ENCODE measurements around the gene ABHD14A. TPM values are rescaled to one million over a fixed set of nuclear protein-coding genes. Genes with fewer than 3 reads are reported as not detected.

ABHD14A gene
- total and polyA plus RNA-seq, 2 of the 13 experiments (the other 11 are each of a cell fraction or from before 2014, with no cell fraction given) = 29.5 to 46.9 TPM

DNA sequence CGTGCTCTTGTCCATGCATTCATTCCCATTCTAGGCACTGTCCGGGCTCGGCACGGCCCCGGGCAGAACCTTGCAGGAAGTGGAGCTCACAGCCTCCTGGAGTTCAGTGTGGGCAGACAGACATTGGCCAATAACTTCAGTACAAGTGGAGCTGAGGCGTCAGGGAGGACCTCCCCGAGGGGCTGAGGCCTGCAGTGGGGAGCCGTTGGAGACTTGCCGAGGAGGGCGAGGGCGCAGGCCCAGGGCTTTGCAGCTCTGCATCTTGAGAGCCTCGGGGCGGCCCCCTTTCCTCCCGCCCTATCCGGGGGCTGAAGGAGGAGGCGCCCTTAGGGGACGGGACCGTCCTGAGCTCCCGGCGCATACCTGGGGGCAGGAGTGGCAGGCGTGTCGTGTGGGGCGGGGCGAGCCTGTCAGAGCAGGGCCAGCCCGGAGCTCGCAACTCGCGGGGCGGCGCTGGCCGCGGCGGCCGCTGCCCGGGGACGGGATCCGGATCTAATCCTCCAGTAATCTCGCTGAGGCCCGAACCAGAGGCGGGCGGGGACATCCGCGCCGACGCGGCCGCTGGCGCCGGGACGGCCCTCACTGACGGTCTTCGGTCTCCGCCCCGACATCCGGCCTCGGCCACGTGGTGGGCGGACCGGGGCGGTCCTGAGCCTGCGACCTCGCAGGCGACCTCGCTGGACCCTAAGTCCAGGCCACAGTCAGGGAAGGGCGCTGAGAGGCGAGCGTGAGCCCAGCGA lies 8.1 kb downstream of the ABHD14A start, which contains the start of gene ACY1 (continued):
- TF ChIP-seq SAP130 (CRISPR knock-in tag; IDR thresholded peaks at IDR 0.05; ENCODE audit: low read depth) (peak; percentile 95), RCOR2 (CRISPR knock-in tag; IDR thresholded peaks at IDR 0.05) (0 out of 2 replicates have a peak, but pooled peaks have one; percentile 52), PAX8 (CRISPR knock-in tag; IDR thresholded peaks at IDR 0.05; ENCODE audit: borderline replicate concordance) (peak; percentile 88; the same call in 1 of the 2 replicates), PHF20 (CRISPR knock-in tag; IDR thresholded peaks at IDR 0.05) (peak; percentile 45; the same call in 1 of the 2 replicates), ZNF317 (CRISPR knock-in tag; IDR thresholded peaks at IDR 0.05) (no peak; the same call in 1 of the 2 replicates), ZFX (CRISPR knock-in tag; IDR thresholded peaks at IDR 0.05; ENCODE audit: low read depth) (peak; percentile 90), ZNF468 (CRISPR knock-in tag; IDR thresholded peaks at IDR 0.05) (no peak), GZF1 (CRISPR knock-in tag; IDR thresholded peaks at IDR 0.05) (0 out of 2 replicates have a peak, but pooled peaks have one; percentile 21), POLR2AphosphoS5 (IDR thresholded peaks at IDR 0.05; ENCODE audit: low read depth, low read length) (peak; percentile 98), ZNF569 (CRISPR knock-in tag; IDR thresholded peaks at IDR 0.05; ENCODE audit: borderline replicate concordance) (0 out of 2 replicates have a peak, but pooled peaks have one; percentile 57), HMG20A (CRISPR knock-in tag; IDR thresholded peaks at IDR 0.05; ENCODE audit: borderline replicate concordance) (peak; percentile 58; the same call in 1 of the 2 replicates), NCOR1 (IDR thresholded peaks at IDR 0.05; ENCODE audit: borderline replicate concordance, low read length) (peak; percentile 75; the same call in 1 of the 2 replicates), ZNF605 (CRISPR knock-in tag; IDR thresholded peaks at IDR 0.05) (peak; percentile 29), MBD4 (IDR thresholded peaks at IDR 0.05; ENCODE audit: borderline replicate concordance, low read length) (no peak), ZNF672 (CRISPR knock-in tag; IDR thresholded peaks at IDR 0.05) (no peak)
- TF ChIP-seq, protein P1, sequence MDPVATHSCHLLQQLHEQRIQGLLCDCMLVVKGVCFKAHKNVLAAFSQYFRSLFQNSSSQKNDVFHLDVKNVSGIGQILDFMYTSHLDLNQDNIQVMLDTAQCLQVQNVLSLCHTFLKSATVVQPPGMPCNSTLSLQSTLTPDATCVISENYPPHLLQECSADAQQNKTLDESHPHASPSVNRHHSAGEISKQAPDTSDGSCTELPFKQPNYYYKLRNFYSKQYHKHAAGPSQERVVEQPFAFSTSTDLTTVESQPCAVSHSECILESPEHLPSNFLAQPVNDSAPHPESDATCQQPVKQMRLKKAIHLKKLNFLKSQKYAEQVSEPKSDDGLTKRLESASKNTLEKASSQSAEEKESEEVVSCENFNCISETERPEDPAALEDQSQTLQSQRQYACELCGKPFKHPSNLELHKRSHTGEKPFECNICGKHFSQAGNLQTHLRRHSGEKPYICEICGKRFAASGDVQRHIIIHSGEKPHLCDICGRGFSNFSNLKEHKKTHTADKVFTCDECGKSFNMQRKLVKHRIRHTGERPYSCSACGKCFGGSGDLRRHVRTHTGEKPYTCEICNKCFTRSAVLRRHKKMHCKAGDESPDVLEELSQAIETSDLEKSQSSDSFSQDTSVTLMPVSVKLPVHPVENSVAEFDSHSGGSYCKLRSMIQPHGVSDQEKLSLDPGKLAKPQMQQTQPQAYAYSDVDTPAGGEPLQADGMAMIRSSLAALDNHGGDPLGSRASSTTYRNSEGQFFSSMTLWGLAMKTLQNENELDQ (CRISPR knock-in tag; IDR thresholded peaks at IDR 0.05; ENCODE audit: borderline replicate concordance) = no peak
- TF ChIP-seq, protein P2, sequence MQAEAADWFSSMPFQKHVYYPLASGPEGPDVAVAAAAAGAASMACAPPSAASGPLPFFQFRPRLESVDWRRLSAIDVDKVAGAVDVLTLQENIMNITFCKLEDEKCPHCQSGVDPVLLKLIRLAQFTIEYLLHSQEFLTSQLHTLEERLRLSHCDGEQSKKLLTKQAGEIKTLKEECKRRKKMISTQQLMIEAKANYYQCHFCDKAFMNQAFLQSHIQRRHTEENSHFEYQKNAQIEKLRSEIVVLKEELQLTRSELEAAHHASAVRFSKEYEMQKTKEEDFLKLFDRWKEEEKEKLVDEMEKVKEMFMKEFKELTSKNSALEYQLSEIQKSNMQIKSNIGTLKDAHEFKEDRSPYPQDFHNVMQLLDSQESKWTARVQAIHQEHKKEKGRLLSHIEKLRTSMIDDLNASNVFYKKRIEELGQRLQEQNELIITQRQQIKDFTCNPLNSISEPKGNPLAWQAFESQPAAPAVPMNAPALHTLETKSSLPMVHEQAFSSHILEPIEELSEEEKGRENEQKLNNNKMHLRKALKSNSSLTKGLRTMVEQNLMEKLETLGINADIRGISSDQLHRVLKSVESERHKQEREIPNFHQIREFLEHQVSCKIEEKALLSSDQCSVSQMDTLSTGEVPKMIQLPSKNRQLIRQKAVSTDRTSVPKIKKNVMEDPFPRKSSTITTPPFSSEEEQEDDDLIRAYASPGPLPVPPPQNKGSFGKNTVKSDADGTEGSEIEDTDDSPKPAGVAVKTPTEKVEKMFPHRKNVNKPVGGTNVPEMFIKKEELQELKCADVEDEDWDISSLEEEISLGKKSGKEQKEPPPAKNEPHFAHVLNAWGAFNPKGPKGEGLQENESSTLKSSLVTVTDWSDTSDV (CRISPR knock-in tag; IDR thresholded peaks at IDR 0.05) = peak; percentile 61; the same call in 1 of the 2 replicates
- TF ChIP-seq, protein P3, sequence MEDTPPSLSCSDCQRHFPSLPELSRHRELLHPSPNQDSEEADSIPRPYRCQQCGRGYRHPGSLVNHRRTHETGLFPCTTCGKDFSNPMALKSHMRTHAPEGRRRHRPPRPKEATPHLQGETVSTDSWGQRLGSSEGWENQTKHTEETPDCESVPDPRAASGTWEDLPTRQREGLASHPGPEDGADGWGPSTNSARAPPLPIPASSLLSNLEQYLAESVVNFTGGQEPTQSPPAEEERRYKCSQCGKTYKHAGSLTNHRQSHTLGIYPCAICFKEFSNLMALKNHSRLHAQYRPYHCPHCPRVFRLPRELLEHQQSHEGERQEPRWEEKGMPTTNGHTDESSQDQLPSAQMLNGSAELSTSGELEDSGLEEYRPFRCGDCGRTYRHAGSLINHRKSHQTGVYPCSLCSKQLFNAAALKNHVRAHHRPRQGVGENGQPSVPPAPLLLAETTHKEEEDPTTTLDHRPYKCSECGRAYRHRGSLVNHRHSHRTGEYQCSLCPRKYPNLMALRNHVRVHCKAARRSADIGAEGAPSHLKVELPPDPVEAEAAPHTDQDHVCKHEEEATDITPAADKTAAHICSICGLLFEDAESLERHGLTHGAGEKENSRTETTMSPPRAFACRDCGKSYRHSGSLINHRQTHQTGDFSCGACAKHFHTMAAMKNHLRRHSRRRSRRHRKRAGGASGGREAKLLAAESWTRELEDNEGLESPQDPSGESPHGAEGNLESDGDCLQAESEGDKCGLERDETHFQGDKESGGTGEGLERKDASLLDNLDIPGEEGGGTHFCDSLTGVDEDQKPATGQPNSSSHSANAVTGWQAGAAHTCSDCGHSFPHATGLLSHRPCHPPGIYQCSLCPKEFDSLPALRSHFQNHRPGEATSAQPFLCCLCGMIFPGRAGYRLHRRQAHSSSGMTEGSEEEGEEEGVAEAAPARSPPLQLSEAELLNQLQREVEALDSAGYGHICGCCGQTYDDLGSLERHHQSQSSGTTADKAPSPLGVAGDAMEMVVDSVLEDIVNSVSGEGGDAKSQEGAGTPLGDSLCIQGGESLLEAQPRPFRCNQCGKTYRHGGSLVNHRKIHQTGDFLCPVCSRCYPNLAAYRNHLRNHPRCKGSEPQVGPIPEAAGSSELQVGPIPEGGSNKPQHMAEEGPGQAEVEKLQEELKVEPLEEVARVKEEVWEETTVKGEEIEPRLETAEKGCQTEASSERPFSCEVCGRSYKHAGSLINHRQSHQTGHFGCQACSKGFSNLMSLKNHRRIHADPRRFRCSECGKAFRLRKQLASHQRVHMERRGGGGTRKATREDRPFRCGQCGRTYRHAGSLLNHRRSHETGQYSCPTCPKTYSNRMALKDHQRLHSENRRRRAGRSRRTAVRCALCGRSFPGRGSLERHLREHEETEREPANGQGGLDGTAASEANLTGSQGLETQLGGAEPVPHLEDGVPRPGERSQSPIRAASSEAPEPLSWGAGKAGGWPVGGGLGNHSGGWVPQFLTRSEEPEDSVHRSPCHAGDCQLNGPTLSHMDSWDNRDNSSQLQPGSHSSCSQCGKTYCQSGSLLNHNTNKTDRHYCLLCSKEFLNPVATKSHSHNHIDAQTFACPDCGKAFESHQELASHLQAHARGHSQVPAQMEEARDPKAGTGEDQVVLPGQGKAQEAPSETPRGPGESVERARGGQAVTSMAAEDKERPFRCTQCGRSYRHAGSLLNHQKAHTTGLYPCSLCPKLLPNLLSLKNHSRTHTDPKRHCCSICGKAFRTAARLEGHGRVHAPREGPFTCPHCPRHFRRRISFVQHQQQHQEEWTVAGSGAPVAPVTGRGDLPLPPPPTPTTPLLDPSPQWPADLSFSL (CRISPR knock-in tag; IDR thresholded peaks at IDR 0.05) = 0 out of 2 replicates have a peak, but pooled peaks have one; percentile 0

All from HepG2 (cell line).